IPS-18c (cell line): ENCODE results near the gene SLC10A2.

Experiments used
- H3K4me3 ChIP-seq: 2 replicates; pipeline ENCODE4 v1.7.0; 2013; ENCODE audit warnings: low read depth, mild to moderate bottlenecking, low read length, moderate library complexity; ENCODE audit not compliant: insufficient read depth
- H3K9me3 ChIP-seq: one replicate; pipeline ENCODE4 v1.6.1; 2013; ENCODE audit warnings: mild to moderate bottlenecking, low read length, moderate library complexity; ENCODE audit not compliant: control insufficient read depth, insufficient read depth

The SLC10A2 gene

DNA sequence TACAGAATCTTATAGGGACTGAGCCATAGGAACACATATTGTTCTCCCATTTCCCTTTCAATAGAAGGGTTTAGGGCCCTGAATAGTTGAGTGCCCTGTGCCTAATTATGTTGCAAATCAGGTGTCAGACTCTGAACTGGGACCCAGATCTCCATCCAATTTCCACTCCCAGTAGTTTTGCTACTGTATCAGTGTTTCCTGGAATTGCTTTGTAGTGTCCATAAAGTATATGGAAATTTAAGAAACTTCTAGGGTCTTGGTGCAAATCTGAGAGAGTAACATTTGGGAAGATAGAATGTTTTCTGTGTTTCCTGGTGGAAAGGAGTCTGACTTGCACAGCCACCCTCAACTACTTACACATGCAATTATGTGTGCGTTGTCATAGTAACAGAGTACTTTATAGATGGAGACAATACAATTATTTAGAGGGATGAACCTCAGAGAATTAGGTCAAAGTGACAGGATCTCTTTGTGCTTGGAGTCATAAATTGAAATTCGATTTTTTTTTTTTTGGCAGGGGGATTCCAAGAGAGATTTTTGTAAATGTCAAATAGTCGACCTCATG, 646 bp upstream of the SLC10A2 start:
- Histone ChIP-seq H3K4me3 (no peak overlapping the region), H3K9me3 (no peaks in the 10 kb centered on the region)

GRCh38 chr13:103063376-103063775, 2.8 kb downstream of the SLC10A2 start:
- H3K9me3 ChIP-seq = no peaks in the 10 kb centered on the region

GRCh38 chr13:103062079-103062478, 4.1 kb downstream of the SLC10A2 start:
- Histone ChIP-seq H3K9me3 (no peaks in the 10 kb centered on the region), H3K4me3 (no peak overlapping the region)

More at GRCh38 chr13:103063376-103063775, 2.8 kb downstream of the SLC10A2 start:
- no peak overlapping the region for H3K4me3 ChIP-seq

- Histone ChIP-seq H3K4me3 (no peak overlapping the region), H3K9me3 (peaks cover 2% of the 10 kb centered on the region)
Measured at GRCh38 chr13:103056008-103056407, 10.2 kb downstream of the SLC10A2 start.

DNA sequence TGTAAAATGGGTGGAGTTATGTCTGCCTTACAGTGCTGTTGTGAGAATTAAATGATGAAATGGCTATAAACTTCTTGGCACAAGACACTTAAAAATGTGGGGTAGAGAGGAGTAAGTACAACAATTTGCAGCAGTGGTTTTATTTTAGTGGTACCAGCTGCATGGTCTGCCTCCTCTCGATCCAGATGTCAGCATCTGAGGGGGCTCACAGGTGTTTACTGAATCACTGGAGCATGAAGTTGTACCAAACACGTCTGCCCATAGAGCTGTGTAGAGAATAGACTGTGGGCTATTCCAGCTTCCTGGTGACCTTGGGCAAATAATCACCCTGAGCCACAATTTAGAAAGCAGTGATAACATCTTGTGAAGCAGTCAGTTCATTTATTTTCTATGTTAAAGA, 11.1 kb downstream of the SLC10A2 start:
- Histone ChIP-seq H3K9me3 (peaks cover 4% of the 10 kb centered on the region), H3K4me3 (no peak overlapping the region)

GRCh38 chr13:103046676-103047075, 19.5 kb downstream of the SLC10A2 start:
- H3K4me3 ChIP-seq = no peak overlapping the region

GRCh38 chr13:103044056-103044455, 22.2 kb downstream of the SLC10A2 start:
- Histone ChIP-seq H3K4me3 (no peak overlapping the region), H3K9me3 (no peaks in the 10 kb centered on the region)

More at GRCh38 chr13:103046676-103047075, 19.5 kb downstream of the SLC10A2 start:
- peaks cover 2% of the 10 kb centered on the region for H3K9me3 ChIP-seq

DNA sequence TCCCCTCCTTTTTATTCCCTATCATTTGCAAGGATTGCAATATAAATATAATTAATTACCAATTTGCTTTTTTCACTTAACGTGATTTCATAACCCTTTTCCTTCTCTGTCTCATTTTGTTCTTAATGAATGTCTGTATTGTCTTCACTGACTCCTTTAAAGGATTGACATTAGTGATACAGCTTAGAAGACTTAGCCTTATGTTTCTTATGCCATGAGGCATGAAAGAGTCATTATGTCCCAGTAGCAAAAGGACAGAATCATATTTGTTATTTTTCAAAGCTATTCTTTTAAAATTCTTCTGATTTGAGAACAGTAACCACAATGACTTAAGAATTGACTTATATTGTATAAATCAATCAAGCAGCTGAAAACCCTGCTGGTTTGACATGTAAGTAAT, 26.2 kb downstream of the SLC10A2 start:
- no peak overlapping the region for H3K4me3 ChIP-seq
- no peaks in the 10 kb centered on the region for H3K9me3 ChIP-seq

GRCh38 chr13:103039183-103039582, 27.0 kb downstream of the SLC10A2 start:
- no peak overlapping the region for H3K4me3 ChIP-seq
- no peaks in the 10 kb centered on the region for H3K9me3 ChIP-seq

GRCh38 chr13:103036268-103036667, 29.9 kb downstream of the SLC10A2 start:
- Histone ChIP-seq H3K4me3 (no peak overlapping the region), H3K9me3 (no peaks in the 10 kb centered on the region)

GRCh38 chr13:103033999-103034398, 32.2 kb downstream of the SLC10A2 start:
- no peaks in the 10 kb centered on the region for H3K9me3 ChIP-seq
- H3K4me3 ChIP-seq = no peak overlapping the region

GRCh38 chr13:103031332-103031873, 34.8 kb downstream of the SLC10A2 start:
- no peaks in the 10 kb centered on the region for H3K9me3 ChIP-seq
- H3K4me3 ChIP-seq = no peak overlapping the region

DNA sequence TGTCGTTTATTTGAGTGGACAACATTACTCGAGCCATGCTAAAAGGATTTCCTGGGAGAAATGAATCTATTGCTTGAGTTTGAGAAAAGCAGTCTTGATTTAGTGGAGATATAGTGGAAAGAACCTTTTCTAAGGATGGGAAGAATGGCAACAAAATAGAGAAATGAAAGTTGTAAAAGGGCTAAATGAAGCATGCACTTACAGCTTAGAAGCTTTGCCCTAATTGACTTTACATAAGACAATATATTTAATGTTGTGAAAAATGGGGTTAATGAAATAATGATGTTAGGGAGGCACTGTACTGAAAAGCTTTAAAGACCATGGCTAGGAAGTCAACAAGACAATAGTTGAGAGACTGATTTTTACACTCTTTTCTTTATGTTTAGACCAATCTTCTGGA, 35.4 kb downstream of the SLC10A2 start:
- no peak overlapping the region for H3K4me3 ChIP-seq
- no peaks in the 10 kb centered on the region for H3K9me3 ChIP-seq

DNA sequence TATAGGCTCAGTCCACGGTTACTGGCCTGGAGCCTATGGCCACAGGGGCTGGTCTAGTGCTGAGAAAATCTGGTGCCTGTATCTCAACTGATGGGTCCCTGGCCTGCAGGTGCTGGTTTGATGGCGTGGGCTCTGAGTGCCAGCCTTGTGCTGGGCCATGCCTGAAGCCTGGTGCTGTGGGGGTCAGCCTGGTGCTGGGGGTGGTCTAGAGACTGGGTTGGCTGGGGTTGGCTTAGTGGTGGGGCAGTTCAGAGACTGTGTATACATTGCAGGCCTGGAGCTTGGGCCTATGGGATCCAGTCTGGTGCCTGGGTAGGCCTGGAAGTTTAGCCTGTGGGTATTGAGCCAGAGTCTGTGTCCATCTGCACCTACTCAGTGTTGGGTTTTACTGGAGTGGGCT, 36.4 kb downstream of the SLC10A2 start:
- Histone ChIP-seq H3K4me3 (no peak overlapping the region), H3K9me3 (no peaks in the 10 kb centered on the region)

DNA sequence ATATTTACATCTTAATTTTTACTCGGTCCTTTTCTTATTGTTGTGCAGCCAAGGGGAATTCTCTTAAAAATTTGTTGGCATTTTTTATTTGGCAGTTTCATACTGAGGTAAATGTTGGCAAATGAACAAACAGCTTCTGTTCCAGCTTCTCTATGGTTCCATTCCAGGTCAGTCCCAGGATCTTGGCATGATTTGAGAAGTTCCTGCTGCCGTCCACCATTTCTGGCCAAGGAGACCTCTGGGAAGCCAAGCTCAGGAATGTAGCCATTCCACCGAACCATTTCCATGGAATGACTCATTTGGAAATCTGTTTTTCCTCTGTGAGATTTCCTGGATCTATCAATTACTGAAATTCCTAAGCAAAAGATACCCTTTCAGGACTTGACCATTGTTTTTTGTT, 43.9 kb downstream of the SLC10A2 start:
- Histone ChIP-seq H3K9me3 (no peaks in the 10 kb centered on the region), H3K4me3 (no peak overlapping the region)

- Histone ChIP-seq H3K4me3 (no peak overlapping the region), H3K9me3 (no peaks in the 10 kb centered on the region)
Measured at GRCh38 chr13:103018556-103018955, 47.7 kb downstream of the SLC10A2 start.

DNA sequence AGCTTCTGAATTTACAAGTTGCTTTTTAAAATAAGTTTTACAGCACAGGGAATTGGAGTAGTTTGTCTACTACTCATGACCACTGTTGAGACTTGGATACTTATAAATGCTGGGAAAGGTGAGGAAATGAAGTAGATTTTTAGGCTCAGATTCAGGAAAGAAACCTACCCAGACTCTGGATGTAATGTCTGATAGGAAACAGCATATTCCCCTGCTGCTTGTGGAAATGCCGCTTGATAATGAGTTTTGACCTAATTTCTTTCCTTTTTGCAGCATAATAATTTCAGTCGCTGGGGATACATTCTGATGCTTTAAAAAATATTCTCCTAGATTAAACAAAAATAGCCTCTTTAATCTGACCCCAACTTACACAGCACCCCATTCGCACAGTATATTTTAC, 53.6 kb downstream of the SLC10A2 start:
- no peaks in the 10 kb centered on the region for H3K9me3 ChIP-seq
- H3K4me3 ChIP-seq = no peak overlapping the region

- Histone ChIP-seq H3K9me3 (no peaks in the 10 kb centered on the region), H3K4me3 (no peak overlapping the region)
Measured at GRCh38 chr13:103009051-103009840, 57.0 kb downstream of the SLC10A2 start.
